Placental pericyte (primary cell): Measurements from ENCODE around the gene PET117. TPM values are rescaled to one million over a fixed set of nuclear protein-coding genes. Genes with fewer than 3 reads are reported as not detected.

ENCODE experiments used
- small RNA-seq: library from RNA; depleted of rRNA; stranded (forward); fragments of <200 nt; gene quantifications from one replicate; pipeline ENCODE3, GENCODE V24; 2012; ENCODE audit warnings: low replicate concordance
- total RNA-seq: library from RNA; depleted of rRNA; stranded (reverse); fragments of >200 nt; gene quantifications from 2 replicates; pipeline ENCODE4 v1.2.3, GENCODE V29; 2012

Gene PET117
- total RNA-seq: 9.3 and 10.1 TPM in 2 replicates

GRCh38 chr20:18137412-18138265 lies at the start of gene PET117, which contains the start of gene KAT14:
Gene PET117 (plus strand): TSS chr20:18137863. CDS start chr20:18137956, 93 bp downstream.
Gene KAT14 (plus strand): TSS chr20:18137863. CDS start chr20:18142661, 4,798 bp downstream.

Small RNA genes lying within 50 kb of the gene (small RNA-seq; reads per million reads assigned to genes)
- gene RF00019 (not detected), gene RNU7-137P (not detected)

Other genes with a start within 250 kb of the PET117 start
- 94.5 and 140 TPM in 2 replicates for gene SNX5, start 169.1 kb upstream of the PET117 start, total RNA-seq
- gene MGME1, start 168.8 kb upstream of the PET117 start, total RNA-seq: 9.0 and 21.8 TPM in 2 replicates
- gene OVOL2, start 79.9 kb upstream of the PET117 start, total RNA-seq: not detected in 2 replicates
- 12.0 and 13.6 TPM in 2 replicates for gene KAT14, start within 50 bp of the PET117 start, total RNA-seq
- 17.7 and 18.8 TPM in 2 replicates for gene ZNF133, start 150.7 kb downstream of the PET117 start, total RNA-seq